ENCODE results near the gene ABHD16A. TPM values are rescaled to one million over a fixed set of nuclear protein-coding genes. Genes with fewer than 3 reads are reported as not detected.
A peak's percentile ranks its signal among the peaks of the same experiment; 100 is the strongest.

ABHD16A gene
- total RNA-seq, 1 experiment from 2014 or later = 89.9 TPM

GRCh38 chr6:31706599-31706998 is 3.5 kb upstream of the ABHD16A start, which contains the start of gene LY6G6F:
LY6G6F (plus strand) TSS chr6:31706866; CDS start chr6:31706907, 41 bp downstream.
- DNase-seq = no peak
- Mint-ChIP-seq H3K36me3 (ENCODE audit: insufficient read depth, unreplicated experiment) (peaks cover 17% of the 10 kb centered on the region), H3K4me1 (ENCODE audit: low read depth, unreplicated experiment) (peaks cover 19% of the 10 kb centered on the region), H3K4me3 (ENCODE audit: low read depth, unreplicated experiment) (no peak within 1 kb of the TSS), H3K9me3 (ENCODE audit: low read depth, unreplicated experiment) (no peaks in the 10 kb centered on the region), H3K27ac (ENCODE audit: unreplicated experiment) (no peak within 1 kb of the TSS), H3K27me3 (ENCODE audit: unreplicated experiment) (no peaks in the 10 kb centered on the region)
- intact Hi-C loops (cut with micrococcal nuclease; ENCODE audit: unreplicated experiment) = no loop called here
- CTCF ChIA-PET = interaction anchor here (0.7 to 1.2 kb wide), 2 partner anchors 68 to 81 kb away, joined by 3 read pairs; no protein-coding TSS in a partner anchor
- no TSS peak for BruUV-seq (replicated peaks)
- no peak for TF ChIP-seq CTCF (IDR thresholded peaks at IDR 0.05; ENCODE audit: unreplicated experiment)

DNA sequence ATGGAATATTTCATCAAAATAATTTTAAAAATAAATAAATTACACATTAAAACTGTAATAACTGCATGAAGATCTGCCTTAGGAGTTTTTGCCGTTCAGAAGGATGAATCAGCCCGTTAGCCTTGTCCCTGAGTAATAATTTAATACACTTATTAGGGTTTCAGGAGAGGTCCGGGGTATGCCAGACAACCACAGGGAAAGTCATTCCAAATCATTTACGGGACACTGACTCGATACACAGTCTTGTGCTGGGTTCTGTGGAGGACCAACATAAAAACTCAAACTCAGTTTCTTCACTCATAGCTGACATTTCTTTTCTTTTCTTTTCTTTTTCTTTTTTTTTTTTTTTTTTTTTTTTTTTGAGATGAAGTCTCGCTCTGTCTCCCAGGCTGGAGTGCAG is 2.8 kb upstream of the ABHD16A start:
- CTCF ChIA-PET = interaction anchor here (0.7 kb wide), 1 partner anchor 81 kb away, joined by 3 read pairs; no protein-coding TSS in a partner anchor
- Mint-ChIP-seq H3K4me1 (ENCODE audit: low read depth, unreplicated experiment) (peaks cover 13% of the 10 kb centered on the region), H3K36me3 (ENCODE audit: insufficient read depth, unreplicated experiment) (peaks cover 17% of the 10 kb centered on the region), H3K27ac (ENCODE audit: unreplicated experiment) (no peak overlapping the region), H3K4me3 (ENCODE audit: low read depth, unreplicated experiment) (no peak overlapping the region), H3K9me3 (ENCODE audit: low read depth, unreplicated experiment) (no peaks in the 10 kb centered on the region), H3K27me3 (ENCODE audit: unreplicated experiment) (no peaks in the 10 kb centered on the region)
- intact Hi-C loops (cut with micrococcal nuclease; ENCODE audit: unreplicated experiment) = no loop called here
- DNase-seq = no peak
- BruUV-seq (replicated peaks) = no TSS peak
- no peak for TF ChIP-seq CTCF (IDR thresholded peaks at IDR 0.05; ENCODE audit: unreplicated experiment)

DNA sequence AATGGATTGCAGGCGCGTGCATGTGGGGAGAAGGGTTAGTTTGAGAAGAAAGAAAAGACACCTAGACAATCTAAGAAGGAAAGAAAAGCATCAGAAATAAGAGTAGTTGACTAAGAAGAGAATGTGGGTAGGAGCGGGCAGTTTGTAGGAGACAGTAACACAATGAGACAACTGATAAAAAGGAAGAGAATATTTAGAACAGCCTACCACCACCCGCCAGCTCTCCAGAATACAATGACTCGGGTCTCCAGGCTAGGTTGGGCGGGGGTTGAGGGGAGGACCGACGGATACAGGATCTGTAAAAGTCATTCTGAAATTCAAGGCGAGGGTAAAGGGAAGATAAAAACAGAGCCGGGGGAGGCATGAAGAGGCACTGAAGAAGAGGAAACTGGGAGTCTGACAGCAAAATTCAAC is 712 bp downstream of the ABHD16A start:
- peaks cover 22% of the 10 kb centered on the region for H3K36me3 Mint-ChIP-seq (ENCODE audit: insufficient read depth, unreplicated experiment)
- intact Hi-C loops (cut with micrococcal nuclease; ENCODE audit: unreplicated experiment) = loop anchor here (5.0 kb wide), 1 partner anchor 35 kb away; the partner anchor contains the start of gene CLIC1
- H3K4me3 Mint-ChIP-seq (ENCODE audit: low read depth, unreplicated experiment) = peak overlapping the region; percentile 77
- CTCF ChIA-PET = interaction anchor here (0.8 to 1.8 kb wide), 8 partner anchors 12 to 113 kb away, joined by 3 to 14 read pairs (median 4); partner anchors contain the start of genes DDAH2, HSPA1A, HSPA1L and LY6G6C
- H3K27me3 Mint-ChIP-seq (ENCODE audit: unreplicated experiment) = no peaks in the 10 kb centered on the region
- peaks cover 7% of the 10 kb centered on the region for H3K4me1 Mint-ChIP-seq (ENCODE audit: low read depth, unreplicated experiment)
- BruUV-seq (replicated peaks) = no TSS peak
- no peak for DNase-seq
- H3K27ac Mint-ChIP-seq (ENCODE audit: unreplicated experiment) = peak overlapping the region; percentile 66
- no peak for TF ChIP-seq CTCF (IDR thresholded peaks at IDR 0.05; ENCODE audit: unreplicated experiment)
- H3K9me3 Mint-ChIP-seq (ENCODE audit: low read depth, unreplicated experiment) = no peaks in the 10 kb centered on the region

DNA sequence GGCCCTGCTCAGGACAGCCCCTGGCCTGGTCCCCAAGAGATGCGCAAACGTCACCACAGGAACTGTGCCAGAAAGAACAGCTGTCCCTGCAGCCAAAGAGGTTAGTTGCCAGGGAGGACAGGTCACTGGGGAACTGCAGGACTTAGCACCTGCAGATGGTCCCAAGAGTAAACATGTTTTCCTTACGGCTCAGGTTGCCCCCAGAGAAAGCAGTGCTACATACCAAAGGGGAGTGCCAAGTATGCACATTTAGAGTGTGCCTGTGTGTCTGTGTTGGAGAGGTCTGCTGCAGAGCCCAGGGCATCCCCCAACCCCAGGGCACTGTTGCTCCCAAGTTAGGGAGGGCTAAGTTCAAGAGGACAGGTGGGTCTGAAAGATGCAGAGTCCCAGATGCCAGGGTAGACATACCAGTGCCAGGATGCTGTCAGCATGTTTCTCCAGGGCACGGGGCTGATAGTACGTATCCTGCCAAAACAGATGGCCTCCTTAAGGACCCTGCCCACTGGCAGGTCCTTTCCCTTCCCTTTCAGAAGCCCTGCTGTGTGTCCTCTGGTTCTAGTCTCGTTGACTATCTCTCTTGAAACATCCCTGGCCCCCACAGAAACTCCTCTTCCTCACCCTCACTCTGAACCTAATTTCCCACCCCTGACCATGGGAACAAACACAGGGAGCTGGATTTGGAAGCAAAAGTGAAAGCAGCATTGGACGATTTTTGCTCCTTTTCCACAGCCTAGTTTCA is 1.3 kb downstream of the ABHD16A start:
- Mint-ChIP-seq H3K4me3 (ENCODE audit: low read depth, unreplicated experiment) (peak overlapping the region; percentile 77), H3K36me3 (ENCODE audit: insufficient read depth, unreplicated experiment) (peaks cover 22% of the 10 kb centered on the region)
- BruUV-seq (replicated peaks) = no TSS peak

More for the DNA sequence above, 1.3 kb downstream of the ABHD16A start:
- Mint-ChIP-seq H3K27ac (ENCODE audit: unreplicated experiment) (peak overlapping the region; percentile 66), H3K4me1 (ENCODE audit: low read depth, unreplicated experiment) (peaks cover 7% of the 10 kb centered on the region), H3K9me3 (ENCODE audit: low read depth, unreplicated experiment) (no peaks in the 10 kb centered on the region), H3K27me3 (ENCODE audit: unreplicated experiment) (no peaks in the 10 kb centered on the region)
- CTCF ChIA-PET = interaction anchor here (0.8 to 1.8 kb wide), 4 partner anchors 11 to 37 kb away, joined by 3 to 14 read pairs (median 5); partner anchors contain the start of genes DDAH2 and MSH5
- no peak for TF ChIP-seq CTCF (IDR thresholded peaks at IDR 0.05; ENCODE audit: unreplicated experiment)
- no peak for DNase-seq
- intact Hi-C loops (cut with micrococcal nuclease; ENCODE audit: unreplicated experiment) = loop anchor here (5.0 kb wide), 1 partner anchor 35 kb away; the partner anchor contains the start of gene CLIC1
